ENCODE data around the gene DFFA.

- no peak for TF ChIP-seq CTCF (IDR thresholded peaks at IDR 0.05; ENCODE audit: low read depth, low read length)
- no peak for TF ChIP-seq POLR2A (IDR thresholded peaks at IDR 0.05; ENCODE audit: extremely low read depth, insufficient read length)
These were observed 36.2 kb upstream of the DFFA start for GRCh38 chr1:10508511-10508951.
